OCI-LY3 (cell line): ENCODE measurements around the gene ENHO.

Source experiments
- CTCF ChIP-seq: fragments of 200-600, 300-600 bp; sonication (generic); IDR thresholded peaks from 2 replicates; pipeline ENCODE4 v1.5.1; 2014; ENCODE audit warnings: antibody characterized with exemption, low read length, low read depth
- EZH2phosphoT487 ChIP-seq: fragments of 200-600 bp; shearing (Covaris generic); IDR thresholded peaks from 2 replicates; pipeline ENCODE4 v1.6.1; 2018; ENCODE audit warnings: antibody characterized with exemption, mixed run types, low read depth

DNA sequence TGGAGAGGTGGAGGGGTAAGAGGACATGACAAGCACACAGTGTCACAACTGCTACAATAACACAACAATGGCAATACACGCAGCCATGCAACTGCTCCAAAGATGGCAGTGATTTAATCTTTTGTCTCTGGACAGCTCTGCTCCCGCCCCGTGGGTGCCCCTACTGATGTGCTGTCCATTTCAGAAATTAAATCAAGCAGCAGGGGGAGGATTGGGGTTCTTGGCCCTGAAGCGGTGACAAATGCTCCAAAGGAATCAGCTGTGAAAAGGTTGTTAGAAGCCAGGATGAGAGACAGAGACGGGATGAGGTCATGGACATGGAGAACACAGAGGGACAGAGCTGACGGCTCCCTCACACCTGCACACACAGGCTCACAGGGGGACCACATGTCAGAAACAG is 44.2 kb upstream of the ENHO start:
- TF ChIP-seq CTCF (no peak), EZH2phosphoT487 (no peak)
